Measurements from ENCODE around the gene RSPH1.

GRCh38 chr21:42486531-42486930, 9.5 kb downstream of the RSPH1 start:
- TF ChIP-seq EZH2 (IDR thresholded peaks at IDR 0.05; ENCODE audit: low read length, unreplicated experiment): no peak
- TF ChIP-seq CTCF (conservative IDR thresholded peaks at IDR 0.05; ENCODE audit: low read depth, low read length): no peak
- TF ChIP-seq EZH2phosphoT487 (IDR thresholded peaks at IDR 0.05; ENCODE audit: borderline replicate concordance, low read length): no peak
